WTC11 (cell line): ENCODE measurements around the gene TFF1.

Source experiments
- ATF2 ChIP-seq: sonication (generic); formaldehyde crosslinking; IDR thresholded peaks from 2 replicates; pipeline ENCODE4 v1.8.1; 2022; ENCODE audit warnings: low read depth, missing genetic modification reagents, borderline replicate concordance
- CBFB ChIP-seq: sonication (generic); formaldehyde crosslinking; IDR thresholded peaks from 2 replicates; pipeline ENCODE4 v1.8.1; 2022; ENCODE audit warnings: mild to moderate bottlenecking, low read depth, missing genetic modification reagents
- CREM ChIP-seq: sonication (generic); formaldehyde crosslinking; IDR thresholded peaks from 2 replicates; pipeline ENCODE4 v1.8.1; 2022; ENCODE audit warnings: mild to moderate bottlenecking, missing genetic modification reagents, moderate library complexity
- CTCF ChIP-seq: fragments of 200-600 bp; IDR thresholded peaks from 2 replicates; pipeline ENCODE4 v1.8.0; 2022; ENCODE audit warnings: antibody characterized with exemption
- ETV6 ChIP-seq: sonication (generic); formaldehyde crosslinking; IDR thresholded peaks from 2 replicates; pipeline ENCODE4 v1.8.1; 2022; ENCODE audit warnings: mild to moderate bottlenecking, missing genetic modification reagents
- JUN ChIP-seq: sonication (generic); formaldehyde crosslinking; IDR thresholded peaks from 2 replicates; pipeline ENCODE4 v1.8.0; 2023; ENCODE audit warnings: mild to moderate bottlenecking, missing genetic modification reagents
- MXD4 ChIP-seq: fragments of 250-450 bp; sonication (Bioruptor Pico); IDR thresholded peaks from 2 replicates; pipeline ENCODE4 v1.8.0; 2021; ENCODE audit warnings: mild to moderate bottlenecking, moderate library complexity, borderline replicate concordance
- PRDM15 ChIP-seq: sonication (generic); formaldehyde crosslinking; IDR thresholded peaks from 2 replicates; pipeline ENCODE4 v1.8.0; 2022; ENCODE audit warnings: missing genetic modification reagents
- TF ChIP-seq, protein P1 (sequence below): sonication (generic); formaldehyde crosslinking; IDR thresholded peaks from 2 replicates; pipeline ENCODE4 v1.8.1; 2023; ENCODE audit warnings: mild to moderate bottlenecking, missing genetic modification reagents, moderate library complexity

DNA sequence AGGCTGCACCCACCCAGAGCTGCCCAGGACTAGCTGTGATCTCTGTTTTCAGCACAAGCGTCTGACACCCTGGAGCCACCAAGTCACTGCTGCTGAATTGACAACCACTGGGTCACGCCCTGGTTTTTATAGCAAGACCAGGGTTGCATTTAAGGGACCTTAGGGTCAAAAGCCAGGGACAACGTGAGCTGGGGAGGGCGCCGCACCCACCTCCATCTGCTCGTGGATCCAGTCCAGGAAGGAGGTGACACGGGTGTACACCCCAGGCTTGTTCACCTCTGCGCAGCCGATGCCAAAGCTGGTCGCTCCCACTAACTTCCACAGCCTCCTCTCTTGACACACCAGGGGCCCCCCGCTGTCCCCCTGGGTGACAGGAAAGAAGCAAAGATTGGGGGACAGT lies 9.2 kb upstream of the TFF1 start:
- no peak for TF ChIP-seq CTCF
- TF ChIP-seq ETV6 (CRISPR knock-in tag) = no peak
- TF ChIP-seq, protein P1, sequence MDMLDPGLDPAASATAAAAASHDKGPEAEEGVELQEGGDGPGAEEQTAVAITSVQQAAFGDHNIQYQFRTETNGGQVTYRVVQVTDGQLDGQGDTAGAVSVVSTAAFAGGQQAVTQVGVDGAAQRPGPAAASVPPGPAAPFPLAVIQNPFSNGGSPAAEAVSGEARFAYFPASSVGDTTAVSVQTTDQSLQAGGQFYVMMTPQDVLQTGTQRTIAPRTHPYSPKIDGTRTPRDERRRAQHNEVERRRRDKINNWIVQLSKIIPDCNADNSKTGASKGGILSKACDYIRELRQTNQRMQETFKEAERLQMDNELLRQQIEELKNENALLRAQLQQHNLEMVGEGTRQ (CRISPR knock-in tag) = no peak
- no peak for TF ChIP-seq ATF2
- TF ChIP-seq JUN (CRISPR knock-in tag) = no peak
- TF ChIP-seq CBFB = no peak
- no peak for TF ChIP-seq PRDM15 (CRISPR knock-in tag)
- TF ChIP-seq MXD4 (CRISPR knock-in tag) = no peak
- TF ChIP-seq CREM (CRISPR knock-in tag) = no peak
